Measurements from ENCODE around the gene ARHGDIG.

The ARHGDIG gene

GRCh38 chr16:287981-288920 lies 7.9 kb downstream of the ARHGDIG start:
- no peak for TF ChIP-seq EGR1 (IDR thresholded peaks at IDR 0.05)
- no peak for TF ChIP-seq CEBPB (IDR thresholded peaks at IDR 0.05)
- no peak for TF ChIP-seq TAF1 (IDR thresholded peaks at IDR 0.05; ENCODE audit: low read depth)
- no peak for TF ChIP-seq RAD21 (IDR thresholded peaks at IDR 0.05; ENCODE audit: low read depth)
- TF ChIP-seq EP300 (IDR thresholded peaks at IDR 0.05; ENCODE audit: borderline replicate concordance) = no peak
- no peak for TF ChIP-seq NFIC (IDR thresholded peaks at IDR 0.05)
- TF ChIP-seq, protein P1, sequence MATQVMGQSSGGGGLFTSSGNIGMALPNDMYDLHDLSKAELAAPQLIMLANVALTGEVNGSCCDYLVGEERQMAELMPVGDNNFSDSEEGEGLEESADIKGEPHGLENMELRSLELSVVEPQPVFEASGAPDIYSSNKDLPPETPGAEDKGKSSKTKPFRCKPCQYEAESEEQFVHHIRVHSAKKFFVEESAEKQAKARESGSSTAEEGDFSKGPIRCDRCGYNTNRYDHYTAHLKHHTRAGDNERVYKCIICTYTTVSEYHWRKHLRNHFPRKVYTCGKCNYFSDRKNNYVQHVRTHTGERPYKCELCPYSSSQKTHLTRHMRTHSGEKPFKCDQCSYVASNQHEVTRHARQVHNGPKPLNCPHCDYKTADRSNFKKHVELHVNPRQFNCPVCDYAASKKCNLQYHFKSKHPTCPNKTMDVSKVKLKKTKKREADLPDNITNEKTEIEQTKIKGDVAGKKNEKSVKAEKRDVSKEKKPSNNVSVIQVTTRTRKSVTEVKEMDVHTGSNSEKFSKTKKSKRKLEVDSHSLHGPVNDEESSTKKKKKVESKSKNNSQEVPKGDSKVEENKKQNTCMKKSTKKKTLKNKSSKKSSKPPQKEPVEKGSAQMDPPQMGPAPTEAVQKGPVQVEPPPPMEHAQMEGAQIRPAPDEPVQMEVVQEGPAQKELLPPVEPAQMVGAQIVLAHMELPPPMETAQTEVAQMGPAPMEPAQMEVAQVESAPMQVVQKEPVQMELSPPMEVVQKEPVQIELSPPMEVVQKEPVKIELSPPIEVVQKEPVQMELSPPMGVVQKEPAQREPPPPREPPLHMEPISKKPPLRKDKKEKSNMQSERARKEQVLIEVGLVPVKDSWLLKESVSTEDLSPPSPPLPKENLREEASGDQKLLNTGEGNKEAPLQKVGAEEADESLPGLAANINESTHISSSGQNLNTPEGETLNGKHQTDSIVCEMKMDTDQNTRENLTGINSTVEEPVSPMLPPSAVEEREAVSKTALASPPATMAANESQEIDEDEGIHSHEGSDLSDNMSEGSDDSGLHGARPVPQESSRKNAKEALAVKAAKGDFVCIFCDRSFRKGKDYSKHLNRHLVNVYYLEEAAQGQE (IDR thresholded peaks at IDR 0.05; ENCODE audit: low read depth) = no peak
- TF ChIP-seq, protein P2, sequence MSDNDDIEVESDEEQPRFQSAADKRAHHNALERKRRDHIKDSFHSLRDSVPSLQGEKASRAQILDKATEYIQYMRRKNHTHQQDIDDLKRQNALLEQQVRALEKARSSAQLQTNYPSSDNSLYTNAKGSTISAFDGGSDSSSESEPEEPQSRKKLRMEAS (IDR thresholded peaks at IDR 0.05) = no peak
- no peak for TF ChIP-seq TCF12 (IDR thresholded peaks at IDR 0.05; ENCODE audit: low read depth)
- TF ChIP-seq ZBTB7A (IDR thresholded peaks at IDR 0.05; ENCODE audit: low read depth) = no peak
- no peak for TF ChIP-seq USF1 (IDR thresholded peaks at IDR 0.05)

- no peak for TF ChIP-seq TEAD4 (IDR thresholded peaks at IDR 0.05)
These were observed 9.1 kb downstream of the ARHGDIG start for GRCh38 chr16:289395-289997.

- TF ChIP-seq CEBPB (IDR thresholded peaks at IDR 0.05) (no peak), TAF1 (IDR thresholded peaks at IDR 0.05; ENCODE audit: low read depth) (no peak), TCF12 (IDR thresholded peaks at IDR 0.05; ENCODE audit: low read depth) (no peak), USF1 (IDR thresholded peaks at IDR 0.05) (no peak), EGR1 (IDR thresholded peaks at IDR 0.05) (no peak), TEAD4 (IDR thresholded peaks at IDR 0.05) (no peak), CREB1 (IDR thresholded peaks at IDR 0.05; ENCODE audit: low read depth) (no peak), RAD21 (IDR thresholded peaks at IDR 0.05; ENCODE audit: low read depth) (no peak)
- TF ChIP-seq, protein P2 (IDR thresholded peaks at IDR 0.05) = no peak
These were observed 9.8 kb downstream of the ARHGDIG start for GRCh38 chr16:290015-290680.

DNA sequence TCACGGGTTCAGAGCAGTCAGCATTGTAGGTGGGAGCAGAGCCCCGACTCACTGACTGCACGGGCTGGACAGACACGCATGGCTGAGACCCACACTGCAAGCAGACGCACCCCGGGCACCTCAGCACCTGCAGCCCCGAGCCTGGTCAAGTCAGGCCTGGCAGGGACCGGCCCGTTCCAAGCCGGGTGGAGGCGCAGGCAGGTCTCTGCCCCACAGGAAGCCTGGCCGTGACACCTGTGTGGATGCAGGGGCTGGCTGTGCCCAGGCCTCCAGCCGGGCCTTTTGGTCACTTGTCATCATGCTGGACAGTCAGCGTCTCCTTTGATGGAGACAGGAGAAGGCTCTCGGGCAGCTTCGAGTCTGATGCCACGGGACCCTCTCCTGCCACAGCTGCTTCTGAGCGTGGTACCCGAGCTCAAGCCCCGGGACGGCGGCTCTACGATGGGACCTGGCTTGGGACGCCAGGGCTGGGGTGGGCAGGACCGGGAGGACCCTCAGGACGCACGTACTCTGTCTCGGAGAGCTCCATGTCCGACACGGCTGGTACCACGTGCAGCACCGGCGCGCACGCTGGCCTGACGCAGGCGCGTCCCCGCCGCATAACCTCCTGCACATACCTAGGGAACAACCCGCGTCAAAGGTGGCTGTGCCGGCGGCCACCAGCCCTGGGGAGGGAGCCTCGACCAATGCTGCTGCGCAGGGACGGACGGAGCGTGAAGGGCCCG lies 10.5 kb downstream of the ARHGDIG start:
- TF ChIP-seq CREB1 (IDR thresholded peaks at IDR 0.05; ENCODE audit: low read depth) = no peak
- no peak for TF ChIP-seq EP300 (IDR thresholded peaks at IDR 0.05; ENCODE audit: borderline replicate concordance)

GRCh38 chr16:291539-291938 lies 11.1 kb downstream of the ARHGDIG start:
- TF ChIP-seq TCF12 (IDR thresholded peaks at IDR 0.05; ENCODE audit: low read depth) = no peak
- TF ChIP-seq USF1 (IDR thresholded peaks at IDR 0.05) = no peak
- no peak for TF ChIP-seq YY1 (IDR thresholded peaks at IDR 0.05; ENCODE audit: low read depth)
- TF ChIP-seq TAF1 (IDR thresholded peaks at IDR 0.05; ENCODE audit: low read depth) = no peak
- TF ChIP-seq, protein P2 (IDR thresholded peaks at IDR 0.05) = no peak
- no peak for TF ChIP-seq CEBPB (IDR thresholded peaks at IDR 0.05)
- TF ChIP-seq EP300 (IDR thresholded peaks at IDR 0.05; ENCODE audit: borderline replicate concordance) = no peak
- no peak for TF ChIP-seq TEAD4 (IDR thresholded peaks at IDR 0.05)
- no peak for TF ChIP-seq RAD21 (IDR thresholded peaks at IDR 0.05; ENCODE audit: low read depth)
- no peak for TF ChIP-seq CREB1 (IDR thresholded peaks at IDR 0.05; ENCODE audit: low read depth)
- TF ChIP-seq, protein P1 (IDR thresholded peaks at IDR 0.05; ENCODE audit: low read depth) = no peak
- no peak for TF ChIP-seq FOXM1 (IDR thresholded peaks at IDR 0.05; ENCODE audit: borderline replicate concordance, low read depth)
- no peak for TF ChIP-seq ZBTB7A (IDR thresholded peaks at IDR 0.05; ENCODE audit: low read depth)
- no peak for TF ChIP-seq NFIC (IDR thresholded peaks at IDR 0.05)
- no peak for TF ChIP-seq EGR1 (IDR thresholded peaks at IDR 0.05)
